ENCODE measurements around the gene TBC1D2B.

Gene TBC1D2B

DNA sequence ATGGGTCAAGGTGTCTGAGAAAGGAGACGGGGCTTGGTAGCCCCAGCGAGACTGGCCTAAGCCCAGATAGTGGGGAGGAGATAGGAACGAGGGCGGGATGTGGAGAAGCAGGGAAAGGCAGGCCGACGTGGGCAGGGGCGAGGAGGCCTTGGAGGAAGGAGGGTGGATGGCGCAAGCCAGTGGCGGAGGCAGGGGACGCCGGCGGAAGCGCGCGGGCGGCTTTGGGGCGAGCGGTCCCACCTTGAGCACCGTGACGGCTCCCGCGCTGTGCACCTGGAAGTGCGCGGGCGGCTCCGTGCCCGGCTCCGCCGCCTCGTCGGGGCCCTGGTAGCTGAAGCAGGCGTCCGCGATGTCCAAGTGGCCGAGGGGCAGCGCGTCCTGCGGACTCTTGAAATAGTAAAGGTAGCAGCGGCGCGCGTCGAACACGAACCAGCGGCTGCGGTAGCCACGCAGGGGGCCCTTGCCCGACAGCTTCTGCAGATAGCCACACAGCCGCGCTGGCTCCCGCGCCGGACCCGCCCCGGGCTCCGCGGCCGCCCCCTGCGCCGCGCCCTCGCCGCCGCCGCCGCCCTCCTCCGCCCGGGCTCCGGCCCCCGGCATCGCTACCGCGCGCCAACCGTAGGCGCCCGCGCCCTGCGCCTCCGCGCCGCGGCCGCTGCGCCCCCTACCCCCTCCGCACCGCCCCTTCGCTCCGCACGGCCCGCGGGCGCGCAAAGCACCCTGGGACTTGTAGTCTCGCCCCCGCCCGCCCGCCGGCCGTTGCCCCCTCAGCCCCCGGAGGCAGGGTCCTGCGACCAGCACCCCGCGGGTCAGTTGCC is at the start of gene TBC1D2B:
Gene TBC1D2B (minus strand): TSS at position 659 of the 818 bp plus-strand sequence. CDS start 59 bp downstream, at position 600.
- peak; percentile 63 for DNase-seq

- no peak for DNase-seq
These were observed 47.8 kb upstream of the TBC1D2B start for GRCh38 chr15:78125267-78125666.

- DNase-seq = no peak
These were observed 43.0 kb upstream of the TBC1D2B start for GRCh38 chr15:78120523-78120922.

GRCh38 chr15:78112551-78112950 is 35.0 kb upstream of the TBC1D2B start:
- no peak for DNase-seq

DNA sequence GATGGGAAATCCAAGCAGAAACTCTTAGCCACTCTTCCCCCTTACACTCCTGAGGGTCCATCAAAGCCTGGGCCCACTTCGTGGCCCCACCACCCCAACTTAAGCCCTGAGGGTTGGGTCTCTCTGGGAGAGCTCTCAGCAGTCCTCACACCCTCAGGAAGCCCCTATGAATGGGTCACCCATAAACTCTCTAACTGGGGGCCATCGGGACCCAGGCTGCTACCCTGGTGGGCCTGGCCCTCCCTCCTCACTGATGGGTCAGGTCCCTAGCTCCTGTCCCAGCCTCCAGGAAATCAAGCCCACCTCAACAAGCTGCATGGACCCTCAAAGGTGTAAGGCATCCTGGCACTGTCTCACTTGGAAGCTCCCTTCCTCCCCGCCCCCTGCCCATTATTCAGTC is 34.3 kb upstream of the TBC1D2B start:
- no peak for DNase-seq

- no peak for DNase-seq
These were observed 33.5 kb upstream of the TBC1D2B start for GRCh38 chr15:78110916-78111475.

DNA sequence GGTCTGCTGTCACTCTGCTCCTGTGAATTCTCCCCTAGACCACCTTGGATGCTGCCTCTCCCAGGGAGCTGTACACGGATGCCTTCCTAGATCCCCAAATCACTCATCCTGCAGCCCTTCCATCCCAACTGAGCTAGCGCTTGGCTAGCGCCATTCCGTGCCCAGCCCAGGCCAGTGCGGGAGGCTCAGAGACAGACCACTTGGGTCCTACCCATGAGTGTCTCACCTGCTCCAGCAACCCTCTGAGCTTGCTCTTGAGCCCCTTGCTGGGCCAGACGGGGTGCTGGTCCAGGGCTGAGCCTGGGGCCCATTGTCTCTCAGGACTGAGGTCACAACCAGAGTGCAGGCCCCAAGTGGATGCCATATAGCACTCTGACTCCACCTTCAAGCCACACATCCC is 32.6 kb upstream of the TBC1D2B start:
- DNase-seq = no peak

GRCh38 chr15:78109156-78109555 is 31.6 kb upstream of the TBC1D2B start:
- no peak for DNase-seq

DNA sequence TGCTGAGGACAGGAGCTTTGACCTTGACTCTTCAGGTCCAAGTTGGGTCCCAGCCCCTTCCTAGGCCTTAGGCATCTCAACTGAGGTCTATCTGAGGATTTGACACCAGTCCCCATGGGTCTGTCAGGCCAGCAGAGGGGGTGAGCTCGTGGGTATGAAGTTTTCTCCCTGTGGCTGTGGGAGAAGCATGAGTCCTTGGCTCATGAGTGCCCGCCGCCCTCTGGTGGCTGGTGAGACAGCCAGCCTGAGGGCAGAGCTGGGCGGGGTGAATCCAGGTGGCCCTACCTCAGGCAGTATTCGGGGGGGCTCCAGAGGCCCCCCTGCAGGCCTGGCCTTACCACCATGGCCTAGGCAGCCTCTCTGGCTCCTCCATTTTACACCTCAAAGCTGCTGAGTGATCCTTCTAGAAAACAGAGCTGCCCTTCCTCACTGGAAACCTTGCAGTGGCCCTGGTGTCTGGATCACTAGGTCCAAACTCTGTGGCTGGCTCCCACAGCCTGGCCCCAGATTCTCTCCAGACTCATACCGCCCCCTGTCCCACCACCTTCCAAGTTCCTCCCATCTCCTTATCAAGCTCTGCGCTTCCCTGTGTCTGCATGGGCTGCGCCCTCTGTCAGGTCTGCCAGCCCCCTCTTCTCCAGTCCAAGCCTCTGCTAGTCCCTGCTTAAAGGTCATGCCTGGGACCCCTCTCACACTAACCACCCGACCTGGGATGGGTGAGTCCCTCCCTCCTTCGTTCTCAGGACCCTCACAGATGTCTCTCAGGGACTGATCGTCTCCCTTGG is 31.0 kb upstream of the TBC1D2B start:
- peak; percentile 85 for DNase-seq

DNA sequence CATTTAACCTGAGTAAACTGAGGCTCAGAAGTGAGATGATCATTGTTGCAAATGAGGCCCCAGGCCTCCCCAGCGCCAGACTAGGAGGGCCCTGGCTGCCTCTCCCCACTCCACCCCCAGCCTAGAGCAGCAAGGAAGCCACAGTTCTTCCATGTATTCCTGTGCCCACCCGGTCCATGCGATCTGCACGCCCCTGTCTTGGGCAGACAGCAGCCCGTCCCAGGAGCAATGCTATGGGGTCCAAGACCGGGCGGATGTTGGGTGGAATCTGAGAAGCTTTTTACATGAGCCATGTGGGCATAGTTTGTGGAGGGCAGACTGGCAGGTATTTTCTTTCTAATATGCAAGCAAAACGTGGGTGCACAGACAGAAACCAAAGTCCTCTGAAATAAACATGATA is 30.0 kb upstream of the TBC1D2B start:
- DNase-seq = no peak

- no peak for DNase-seq
These were observed 28.1 kb upstream of the TBC1D2B start for GRCh38 chr15:78105476-78106241.

DNA sequence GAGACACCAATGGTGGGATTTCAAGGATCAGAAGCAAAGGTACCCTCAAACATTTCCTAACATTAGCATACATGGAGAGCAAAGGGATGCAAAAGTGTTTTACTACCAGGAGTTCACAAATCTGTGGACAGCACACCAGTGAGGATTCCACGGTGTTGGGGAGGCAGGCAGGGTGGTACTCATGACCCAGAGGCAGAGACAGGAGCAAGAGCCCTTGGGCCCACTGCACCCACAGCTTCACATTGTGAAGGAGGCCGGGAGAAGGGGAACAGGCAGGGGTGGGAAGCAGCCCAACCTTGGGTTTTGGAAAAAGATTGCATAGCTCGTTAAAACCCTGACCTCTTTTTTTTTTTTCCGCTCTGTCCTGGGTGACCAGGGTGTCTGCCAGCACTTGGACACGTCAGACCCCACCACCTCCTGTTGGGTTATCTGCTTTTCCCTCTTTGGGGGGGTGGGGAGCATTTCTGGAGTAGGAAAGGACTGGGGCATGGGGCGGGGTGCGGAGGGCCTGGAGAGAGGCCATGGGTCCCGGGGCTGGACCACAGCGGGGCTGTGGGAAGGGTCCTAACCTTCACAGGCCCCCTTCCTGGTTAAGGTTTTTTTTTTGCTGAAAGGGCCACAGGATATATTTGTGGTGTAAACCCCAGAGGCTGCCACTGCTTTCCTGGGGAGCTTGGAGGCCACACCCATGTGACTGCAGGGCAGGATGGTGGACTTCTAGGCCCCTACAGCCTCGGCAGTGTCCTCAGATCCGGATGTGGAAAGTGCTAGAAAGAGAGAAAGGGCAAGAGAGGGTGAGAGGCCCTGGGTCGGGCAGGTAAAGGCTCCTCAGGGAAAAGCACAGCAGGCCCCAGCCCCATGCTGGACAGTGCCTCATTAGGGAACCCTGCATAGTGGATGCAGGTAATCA is 27.3 kb upstream of the TBC1D2B start:
- no peak for DNase-seq

DNA sequence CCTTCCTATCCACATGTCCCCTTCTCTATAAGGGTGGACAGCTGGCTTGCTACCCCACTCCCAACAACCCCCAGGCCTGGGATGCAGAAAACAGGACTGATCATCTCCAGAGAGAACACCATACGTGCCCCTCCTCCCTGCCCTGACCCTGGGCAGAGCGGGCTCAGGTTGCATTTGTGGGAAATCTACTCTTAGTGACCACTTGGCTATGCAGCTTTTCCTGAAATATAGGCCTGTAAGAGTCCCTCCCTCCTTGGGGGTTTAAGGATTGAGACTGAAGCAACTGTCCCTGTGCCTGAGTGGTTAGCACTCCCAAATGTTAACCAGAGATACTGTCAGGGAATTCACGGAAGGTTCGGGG is 26.6 kb upstream of the TBC1D2B start:
- DNase-seq = no peak

GRCh38 chr15:78103406-78104118 is 26.1 kb upstream of the TBC1D2B start:
- peak; percentile 46 for DNase-seq

DNA sequence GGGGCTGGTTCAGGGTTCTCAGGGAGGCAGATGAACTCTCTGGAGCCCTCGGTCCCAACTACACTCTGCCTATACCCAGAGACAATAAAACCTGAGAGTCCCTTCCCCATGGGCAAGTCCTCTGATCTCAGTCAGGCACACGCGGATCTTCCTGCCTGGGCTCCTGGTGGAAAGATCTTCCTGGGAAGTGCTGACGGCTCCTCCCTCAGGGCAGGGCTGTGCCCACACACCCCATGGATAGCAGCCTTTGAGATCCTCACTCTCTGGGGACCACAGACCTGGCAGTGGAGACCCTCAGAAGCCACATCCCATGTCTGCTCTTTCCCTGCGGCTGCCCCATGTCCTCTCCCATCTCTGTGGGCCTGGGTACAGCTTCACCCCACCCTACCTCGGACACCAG is 25.2 kb upstream of the TBC1D2B start:
- DNase-seq = no peak

DNA sequence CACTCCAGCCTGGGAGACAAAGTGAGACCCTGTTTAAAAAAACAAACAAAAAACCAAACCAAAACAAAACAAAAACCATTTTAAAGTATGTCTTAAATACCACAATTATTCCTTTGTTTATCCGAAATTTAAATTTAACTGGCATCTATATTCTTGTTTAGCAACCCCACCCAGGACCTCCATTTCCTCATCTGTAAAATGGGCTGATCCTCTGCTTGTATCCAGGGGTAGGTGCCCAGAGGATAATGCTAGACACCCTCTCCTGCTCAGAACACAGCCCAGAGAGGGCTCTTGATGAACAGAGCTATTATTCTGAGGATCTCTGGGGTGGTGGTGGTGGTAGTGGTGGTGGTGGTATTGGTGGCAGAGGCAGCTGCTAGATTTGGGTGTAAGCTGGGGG is 24.7 kb upstream of the TBC1D2B start:
- DNase-seq = no peak

DNA sequence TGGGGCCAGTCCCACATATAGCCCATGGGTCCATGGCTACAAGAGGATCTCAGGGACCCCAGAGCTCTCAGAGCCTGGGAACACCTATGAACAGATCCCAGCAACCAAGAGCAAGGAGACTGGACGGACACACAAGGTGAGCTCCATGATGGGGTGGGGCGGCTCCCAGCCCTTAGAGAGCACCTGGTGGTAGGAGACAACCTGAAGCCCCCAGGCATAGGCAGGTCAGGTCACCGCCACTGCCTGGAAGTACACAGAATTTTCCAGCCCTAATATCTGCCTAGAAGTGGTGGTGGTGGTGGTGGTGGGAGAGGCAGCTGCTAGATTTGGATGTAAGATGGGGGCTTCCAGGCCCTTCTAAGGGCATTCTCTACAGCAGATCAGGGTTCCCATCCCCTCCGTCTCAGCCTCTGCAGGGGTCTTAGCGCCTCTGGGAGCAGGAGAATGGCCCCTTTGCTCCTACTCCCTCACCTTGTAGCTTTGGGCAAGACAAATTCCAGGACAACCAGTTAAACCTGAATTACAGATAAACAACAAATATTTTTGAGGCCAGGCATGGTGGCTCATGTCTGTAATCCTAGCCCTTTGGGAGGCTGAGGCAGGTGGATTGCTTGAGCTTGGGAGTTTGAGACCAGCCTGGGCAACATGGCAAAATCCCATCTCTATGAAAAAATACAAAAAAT is 24.1 kb upstream of the TBC1D2B start:
- no peak for DNase-seq

DNA sequence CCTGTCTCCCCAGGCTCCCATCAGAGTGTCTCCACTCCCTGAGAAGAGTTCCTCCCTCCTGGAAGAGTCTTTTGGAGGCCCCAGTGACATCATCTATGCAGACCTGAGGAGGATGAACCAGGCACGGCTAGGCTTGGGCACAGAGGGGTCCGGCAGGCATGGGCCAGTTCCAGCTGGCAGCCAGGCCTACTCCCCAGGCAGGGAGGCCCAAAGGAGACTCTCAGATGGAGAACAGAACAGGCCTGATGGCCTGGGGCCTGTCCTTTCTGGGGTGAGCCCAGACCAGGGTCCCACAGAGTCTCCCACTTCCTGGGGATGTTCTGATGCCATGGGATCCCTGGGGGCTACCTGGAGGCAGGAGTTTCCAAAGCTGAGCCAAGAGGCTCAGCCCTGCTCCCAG is 23.4 kb upstream of the TBC1D2B start:
- no peak for DNase-seq

GRCh38 chr15:78098131-78098755 is 20.7 kb upstream of the TBC1D2B start:
- no peak for DNase-seq

- no peak for DNase-seq
These were observed 20.2 kb upstream of the TBC1D2B start for GRCh38 chr15:78097667-78098066.
